Ovary (tissue), 9 donors: ENCODE measurements around the gene SLCO2A1. TPM values are rescaled to one million over a fixed set of nuclear protein-coding genes. Genes with fewer than 3 reads are reported as not detected.

ENCODE experiments used
- DNase-seq, 5 donors: peaks; one replicate each; pipeline ENCODE4 v3.0.0-alpha.2; 2019 to 2020
- H3K27ac ChIP-seq, 2 donors: fragments of 200-600 bp; one replicate each; pipeline versions ENCODE4 v1.5.1 to v1.8.0; 2019 to 2022
- H3K27me3 ChIP-seq: fragments of 200-600 bp; one replicate; pipeline ENCODE4 v1.8.0; 2022
- H3K36me3 ChIP-seq: fragments of 200-600 bp; sonication (generic); one replicate; pipeline ENCODE4 v1.5.1; 2019
- H3K4me1 ChIP-seq: one replicate; pipeline ENCODE4 v1.8.1; 2013; ENCODE audit warnings: mild to moderate bottlenecking, moderate library complexity; ENCODE audit not compliant: insufficient read depth
- H3K4me3 ChIP-seq: fragments of 200-600 bp; sonication (generic); one replicate; pipeline ENCODE4 v1.5.1; 2017
- H3K9me3 ChIP-seq, 2 donors: fragments of 200-600 bp in 1 of 2; sonication (generic) in 1 of 2; one replicate each; pipeline versions ENCODE4 v1.5.1 to v1.8.1; 2013 to 2019; ENCODE audit warnings: mild to moderate bottlenecking in 1 of 2, moderate library complexity in 1 of 2
- CTCF ChIP-seq, 3 donors: fragments of 450-650 bp in 2 of 3; fragments of 200-600 bp in 1 of 3; IDR thresholded peaks; one replicate each; pipeline versions ENCODE4 v1.5.1 to v1.8.0; 2016 to 2022; ENCODE audit warnings: antibody characterized with exemption in 3 of 3, mild to moderate bottlenecking in 1 of 3
- EP300 ChIP-seq: sonication (generic); formaldehyde crosslinking; IDR thresholded peaks from one replicate; pipeline ENCODE4 v1.6.1; 2017; ENCODE audit warnings: antibody characterized with exemption
- POLR2A ChIP-seq: fragments of 450-650 bp; IDR thresholded peaks from one replicate; pipeline ENCODE4 v1.6.1; 2017; ENCODE audit warnings: antibody characterized with exemption, mild to moderate bottlenecking, moderate library complexity
- WGBS, 3 donors: extraction: QIAGEN DNeasy Blood & Tissue Kit in 1 of 3; methylation state at CpG; one replicate each; pipeline versions ENCODE4 v1.1.5 to v1.1.7; 2013 to 2017; 5-methylcytosine and 5-hydroxymethylcytosine counted together
- intact Hi-C, 4 donors: fragments of 100-400 bp; cut with DNase I; formaldehyde crosslinking; loops; one replicate each; pipeline versions ENCODE4 v1.11.0 to v1.15.1; 2022 to 2023
- polyA plus RNA-seq, 2 donors: library from polyadenylated mRNA; stranded (reverse); fragments of 200-250 nt in 1 of 2; fragments of 350-450 nt in 1 of 2; fragmentation: Illumina TruSeq in 1 of 2; extraction: RNeasy Lipid Tissue Mini Kit (QIAGEN cat#74804) in 1 of 2; gene quantifications; one replicate each; pipeline ENCODE4 v1.2.3, GENCODE V29; 2013 to 2014
- total RNA-seq, 7 donors: library from RNA; depleted of rRNA in 2 of 7; stranded (reverse); fragments of >200 nt in 2 of 7; fragmentation: NEBNext Ultra II Directional in 3 of 7; extraction: Animal tissue kit (Norgen Biotek cat#: 25700) in 3 of 7; gene quantifications; one replicate each; pipeline versions ENCODE4 v1.1.0 to v1.2.4, GENCODE V29; 2016 to 2023
- donor health status: DM: no; HTN: no; CAD: no; lungs with moderate emphysema.
- donor health status: DM: no; HTN: no; CAD: no.
- donor health status: Bipolar disorder and iron deficiency.
- donor health status: DM: yes; HTN: yes; CAD: no.
- donor health status: DM: no; HTN: no; CAD: no.
- donor health status: DM: yes; HTN: yes; CAD: no.

Gene SLCO2A1
- total and polyA plus RNA-seq, 9 donors = 0.83 to 23.6 (median 3.7) TPM

GRCh38 chr3:134038716-134039115 is 9.0 kb upstream of the SLCO2A1 start:
- Histone ChIP-seq H3K4me1 (no peaks in the 10 kb centered on the region), H3K4me3 (no peak overlapping the region), H3K9me3 (no peaks in the 10 kb centered on the region), H3K36me3 (no peaks in the 10 kb centered on the region), H3K27ac (no peak overlapping the region), H3K27me3 (no peaks in the 10 kb centered on the region)
- no peak for DNase-seq
- no peak for TF ChIP-seq CTCF (IDR thresholded peaks at IDR 0.05)
- TF ChIP-seq EP300 = no peak
- TF ChIP-seq POLR2A = no peak
- 91 to 95% (median 92%) methylated on average over 8 of the region's 8 CpGs for WGBS, 3 donors
- intact Hi-C loops = no loop called here

- no peak overlapping the region for H3K27ac ChIP-seq
- TF ChIP-seq CTCF (IDR thresholded peaks at IDR 0.05) (no peak), EP300 (no peak), POLR2A (no peak)
- intact Hi-C loops = no loop called here
- H3K4me1 ChIP-seq = no peaks in the 10 kb centered on the region
- no peak overlapping the region for H3K4me3 ChIP-seq
- WGBS, 3 donors = 63 to 94% (median 86%) methylated on average over 10 of the region's 10 CpGs
- DNase-seq = no peak
- H3K9me3 ChIP-seq = no peaks in the 10 kb centered on the region
- no peaks in the 10 kb centered on the region for H3K27me3 ChIP-seq
- no peaks in the 10 kb centered on the region for H3K36me3 ChIP-seq
These were observed 8.4 kb upstream of the SLCO2A1 start for GRCh38 chr3:134038071-134038491.

GRCh38 chr3:134037168-134037567 is 7.4 kb upstream of the SLCO2A1 start:
- no peaks in the 10 kb centered on the region for H3K27me3 ChIP-seq
- 68 to 95% (median 94%) methylated on average over 5 of the region's 5 CpGs for WGBS, 3 donors
- TF ChIP-seq CTCF (IDR thresholded peaks at IDR 0.05) (no peak), POLR2A (no peak), EP300 (no peak)
- no peak for DNase-seq
- no peaks in the 10 kb centered on the region for H3K36me3 ChIP-seq
- H3K27ac ChIP-seq = no peak overlapping the region
- H3K4me1 ChIP-seq = no peaks in the 10 kb centered on the region
- H3K4me3 ChIP-seq = no peak overlapping the region
- intact Hi-C loops = no loop called here
- no peaks in the 10 kb centered on the region for H3K9me3 ChIP-seq

- Histone ChIP-seq H3K27ac (no peak overlapping the region), H3K4me1 (no peaks in the 10 kb centered on the region), H3K36me3 (no peaks in the 10 kb centered on the region), H3K4me3 (no peak overlapping the region), H3K9me3 (no peaks in the 10 kb centered on the region), H3K27me3 (no peaks in the 10 kb centered on the region)
- 87 to 92% (median 91%) methylated on average over 5 of the region's 5 CpGs for WGBS, 3 donors
- TF ChIP-seq EP300 = no peak
- no peak for TF ChIP-seq CTCF (IDR thresholded peaks at IDR 0.05)
- TF ChIP-seq POLR2A = no peak
- intact Hi-C loops = no loop called here
- DNase-seq = no peak
These were observed 6.6 kb upstream of the SLCO2A1 start for GRCh38 chr3:134036291-134036690.

GRCh38 chr3:134035836-134036235 is 6.1 kb upstream of the SLCO2A1 start:
- TF ChIP-seq EP300 (no peak), POLR2A (no peak), CTCF (IDR thresholded peaks at IDR 0.05) (no peak)
- no peaks in the 10 kb centered on the region for H3K4me1 ChIP-seq
- H3K9me3 ChIP-seq = no peaks in the 10 kb centered on the region
- no peak for DNase-seq
- H3K36me3 ChIP-seq = no peaks in the 10 kb centered on the region
- WGBS, 3 donors = 94 to 95% (median 94%) methylated on average over 8 of the region's 8 CpGs
- no peak overlapping the region for H3K27ac ChIP-seq
- H3K27me3 ChIP-seq = no peaks in the 10 kb centered on the region
- intact Hi-C loops = no loop called here
- H3K4me3 ChIP-seq = no peak overlapping the region
